ENCODE measurements around the gene CELSR2. TPM values are rescaled to one million over a fixed set of nuclear protein-coding genes. Genes with fewer than 3 reads are reported as not detected.
A peak's percentile ranks its signal among the peaks of the same experiment; 100 is the strongest.
"Not testable (repeated sequence)": the region's sequence is repeated elsewhere in the genome, so short reads cannot be mapped to it uniquely, and the experiment has no call there.

CELSR2 gene
- total RNA-seq, 2 experiments from 2014 or later, result 1.9 to 2.0 TPM

GRCh38 chr1:109283748-109284600 is 34.6 kb downstream of the CELSR2 start:
- peaks cover 4% of the 10 kb centered on the region for H3K36me3 Mint-ChIP-seq (ENCODE audit: low read depth)
- no peaks in the 10 kb centered on the region for H3K9me3 Mint-ChIP-seq (ENCODE audit: low read depth)
- CTCF ChIA-PET, result interaction anchor here (1.2 to 1.7 kb wide), 4 partner anchors 102 to 209 kb away, joined by 3 to 7 read pairs (median 4); no protein-coding TSS in a partner anchor

DNA sequence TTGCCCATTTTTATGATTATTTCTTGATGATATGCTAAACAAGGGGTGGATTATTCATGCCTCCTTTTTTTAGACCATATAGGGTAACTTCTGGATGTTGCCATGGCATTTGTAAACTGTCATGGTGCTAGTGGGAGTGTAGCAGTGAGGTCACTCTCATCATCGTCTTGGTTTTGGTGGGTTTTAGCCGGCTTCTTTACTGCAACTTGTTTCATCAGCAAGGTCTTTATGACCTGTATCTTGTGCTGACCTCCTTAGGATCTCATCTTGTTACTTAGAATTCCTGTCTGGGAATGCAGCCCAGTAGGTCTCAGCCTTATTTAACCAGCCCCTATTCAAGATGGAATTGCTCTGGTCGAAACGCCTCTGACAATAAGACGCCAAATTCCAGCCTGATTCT is 37.4 kb downstream of the CELSR2 start:
- intact Hi-C loops (cut with DNase I, micrococcal nuclease); POLR2A ChIA-PET; H3K27me3 Mint-ChIP-seq; DNase-seq; ATAC-seq; CTCF ChIA-PET; H3K36me3 Mint-ChIP-seq (ENCODE audit: low read depth); H3K27ac Mint-ChIP-seq; H3K9me3 Mint-ChIP-seq (ENCODE audit: low read depth); H3K4me3 Mint-ChIP-seq: not testable (repeated sequence)
- peaks cover 10% of the 10 kb centered on the region for H3K4me1 Mint-ChIP-seq

More at GRCh38 chr1:109283748-109284600, 34.6 kb downstream of the CELSR2 start:
- Mint-ChIP-seq H3K27ac (peak overlapping the region; percentile 90), H3K4me1 (peaks cover 11% of the 10 kb centered on the region), H3K4me3 (peak overlapping the region; percentile 86), H3K27me3 (peaks cover 5% of the 10 kb centered on the region)
- peak; percentile 28 for ATAC-seq
- intact Hi-C loops (cut with DNase I, micrococcal nuclease), result loop anchor here (1.0 to 5.0 kb wide), 11 partner anchors 21 to 750 kb away; partner anchors contain the start of genes CYB561D1 (in 2 of the 2), ATXN7L2 (in 1 of the 2), CELSR2 (in 1 of the 2) and PSMA5 (in 1 of the 2)
- POLR2A ChIA-PET, result interaction anchor here (1.1 kb wide), 1 partner anchor 88 kb away, joined by 6 read pairs; no protein-coding TSS in a partner anchor
- no peak for DNase-seq

GRCh38 chr1:109290137-109290536 is 40.8 kb downstream of the CELSR2 start:
- Mint-ChIP-seq H3K27ac (no peak overlapping the region), H3K9me3 (ENCODE audit: low read depth) (no peaks in the 10 kb centered on the region), H3K36me3 (ENCODE audit: low read depth) (no peaks in the 10 kb centered on the region), H3K4me3 (no peak overlapping the region), H3K27me3 (peaks cover 6% of the 10 kb centered on the region), H3K4me1 (no peaks in the 10 kb centered on the region)
- DNase-seq, result no peak
- ATAC-seq, result no peak
- POLR2A ChIA-PET, result no interaction called here
- CTCF ChIA-PET, result no interaction called here
- intact Hi-C loops (cut with DNase I, micrococcal nuclease), result no loop called here

GRCh38 chr1:109290998-109291397 is 41.7 kb downstream of the CELSR2 start:
- POLR2A ChIA-PET, result no interaction called here
- no peak for ATAC-seq

DNA sequence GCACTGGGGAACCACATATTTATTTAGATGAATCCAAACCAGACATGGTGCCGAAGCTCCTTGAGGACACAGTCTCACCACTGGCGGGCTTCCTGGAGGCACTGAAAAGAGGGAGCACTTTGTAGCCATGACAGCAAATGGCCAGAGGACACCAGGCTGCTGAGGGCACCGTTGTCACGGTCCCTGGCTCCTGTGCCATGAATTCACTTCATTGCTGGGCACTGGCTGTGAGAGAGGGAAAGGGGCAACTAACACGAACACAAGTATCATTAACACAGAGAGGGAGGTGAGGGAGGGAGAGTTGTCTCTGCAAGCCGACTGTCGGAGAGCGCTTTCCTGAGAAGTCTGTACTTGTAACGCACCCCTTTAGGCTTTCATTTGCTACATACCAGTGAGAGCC is 43.0 kb downstream of the CELSR2 start:
- POLR2A ChIA-PET, result no interaction called here
- intact Hi-C loops (cut with DNase I, micrococcal nuclease), result no loop called here

More at GRCh38 chr1:109290998-109291397, 41.7 kb downstream of the CELSR2 start:
- no peaks in the 10 kb centered on the region for H3K4me1 Mint-ChIP-seq
- intact Hi-C loops (cut with DNase I, micrococcal nuclease), result no loop called here
- H3K27ac Mint-ChIP-seq, result no peak overlapping the region
- no peaks in the 10 kb centered on the region for H3K9me3 Mint-ChIP-seq (ENCODE audit: low read depth)
- CTCF ChIA-PET, result no interaction called here
- H3K27me3 Mint-ChIP-seq, result peaks cover 10% of the 10 kb centered on the region
- H3K4me3 Mint-ChIP-seq, result no peak overlapping the region
- H3K36me3 Mint-ChIP-seq (ENCODE audit: low read depth), result no peaks in the 10 kb centered on the region
- no peak for DNase-seq

DNA sequence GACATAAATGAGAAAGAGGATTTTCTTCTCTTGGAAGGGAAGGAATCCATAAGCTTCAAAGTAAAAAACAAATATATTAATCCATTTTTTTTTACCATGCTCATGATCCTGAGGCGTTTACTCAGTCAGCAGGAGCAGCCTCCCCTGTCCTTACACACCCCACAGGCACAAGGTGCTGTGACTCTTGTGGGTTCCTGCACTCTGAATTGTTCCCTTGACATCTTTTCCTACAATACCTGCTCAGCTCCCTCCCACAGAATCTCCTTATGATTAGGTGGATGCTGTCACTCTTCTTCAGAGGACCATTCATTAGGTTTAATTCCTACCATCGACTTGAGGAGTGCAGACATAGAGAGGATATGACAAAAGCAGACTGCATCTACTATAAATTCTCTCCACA is 43.7 kb downstream of the CELSR2 start:
- Mint-ChIP-seq H3K9me3 (ENCODE audit: low read depth) (no peaks in the 10 kb centered on the region), H3K4me1 (no peaks in the 10 kb centered on the region), H3K27me3 (peaks cover 12% of the 10 kb centered on the region), H3K36me3 (ENCODE audit: low read depth) (no peaks in the 10 kb centered on the region), H3K27ac (no peak overlapping the region), H3K4me3 (no peak overlapping the region)
- intact Hi-C loops (cut with DNase I, micrococcal nuclease), result no loop called here
- ChIA-PET POLR2A (no interaction called here), CTCF (interaction anchor here (1.2 kb wide), 2 partner anchors 16 to 24 kb away, joined by 3 read pairs; no protein-coding TSS in a partner anchor)
- DNase-seq (no peak), ATAC-seq (no peak)

More for the DNA sequence above, 43.0 kb downstream of the CELSR2 start:
- ATAC-seq, result no peak
- no peak for DNase-seq
- Mint-ChIP-seq H3K4me1 (no peaks in the 10 kb centered on the region), H3K9me3 (ENCODE audit: low read depth) (no peaks in the 10 kb centered on the region), H3K27me3 (peaks cover 12% of the 10 kb centered on the region), H3K36me3 (ENCODE audit: low read depth) (no peaks in the 10 kb centered on the region), H3K4me3 (no peak overlapping the region), H3K27ac (no peak overlapping the region)
- CTCF ChIA-PET, result interaction anchor here (1.1 to 1.2 kb wide), 3 partner anchors 15 to 106 kb away, joined by 3 to 5 read pairs (median 3); no protein-coding TSS in a partner anchor

GRCh38 chr1:109294481-109294880 is 45.1 kb downstream of the CELSR2 start:
- POLR2A ChIA-PET, result no interaction called here
- ATAC-seq (no peak), DNase-seq (no peak)
- Mint-ChIP-seq H3K27ac (no peak overlapping the region), H3K9me3 (ENCODE audit: low read depth) (no peaks in the 10 kb centered on the region), H3K4me1 (no peaks in the 10 kb centered on the region), H3K4me3 (no peak overlapping the region), H3K27me3 (peaks cover 9% of the 10 kb centered on the region), H3K36me3 (ENCODE audit: low read depth) (no peaks in the 10 kb centered on the region)
- intact Hi-C loops (cut with DNase I, micrococcal nuclease), result no loop called here
- CTCF ChIA-PET, result interaction anchor here (1.5 kb wide), 1 partner anchor 104 kb away, joined by 4 read pairs; the partner anchor contains the start of gene SORT1

GRCh38 chr1:109295712-109296415 is 46.5 kb downstream of the CELSR2 start:
- H3K27ac Mint-ChIP-seq, result no peak overlapping the region
- no peak for ATAC-seq
- no peaks in the 10 kb centered on the region for H3K9me3 Mint-ChIP-seq (ENCODE audit: low read depth)
- peaks cover 9% of the 10 kb centered on the region for H3K27me3 Mint-ChIP-seq
- ChIA-PET POLR2A (no interaction called here), CTCF (interaction anchor here (0.9 to 1.5 kb wide), 4 partner anchors 13 to 107 kb away, joined by 3 to 4 read pairs (median 3); partner anchors contain the start of genes PSRC1 and SORT1)
- no peaks in the 10 kb centered on the region for H3K36me3 Mint-ChIP-seq (ENCODE audit: low read depth)
- no peaks in the 10 kb centered on the region for H3K4me1 Mint-ChIP-seq
- no peak for DNase-seq
- H3K4me3 Mint-ChIP-seq, result no peak overlapping the region
- intact Hi-C loops (cut with DNase I, micrococcal nuclease), result no loop called here

DNA sequence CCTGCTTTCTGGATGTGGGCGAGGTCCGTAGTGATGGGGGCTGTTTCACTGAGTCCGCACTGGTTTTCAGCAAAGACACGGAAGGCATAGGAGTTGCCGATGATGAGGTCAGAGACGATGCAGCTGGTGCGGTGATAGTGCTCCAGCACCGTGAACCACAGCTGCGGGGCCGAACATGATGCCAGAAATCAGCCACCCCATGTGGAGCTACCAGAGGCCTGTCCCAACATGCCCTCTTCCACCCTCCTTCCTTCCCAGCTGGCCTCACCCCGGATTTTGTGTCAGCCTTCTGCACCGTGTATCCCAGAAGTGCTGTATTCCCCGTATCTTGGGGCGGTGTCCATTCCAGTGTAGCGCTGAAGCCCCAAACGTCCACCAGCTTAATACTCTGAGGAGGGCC is 47.4 kb downstream of the CELSR2 start:
- no peaks in the 10 kb centered on the region for H3K4me1 Mint-ChIP-seq
- ChIA-PET CTCF (interaction anchor here (0.9 to 1.3 kb wide), 3 partner anchors 14 to 106 kb away, joined by 3 read pairs; partner anchors contain the start of gene PSRC1), POLR2A (no interaction called here)
- H3K27me3 Mint-ChIP-seq, result peaks cover 9% of the 10 kb centered on the region
- intact Hi-C loops (cut with DNase I, micrococcal nuclease), result no loop called here
- ATAC-seq (no peak), DNase-seq (no peak)
- no peaks in the 10 kb centered on the region for H3K36me3 Mint-ChIP-seq (ENCODE audit: low read depth)
- H3K4me3 Mint-ChIP-seq, result no peak overlapping the region
- H3K27ac Mint-ChIP-seq, result no peak overlapping the region
- H3K9me3 Mint-ChIP-seq (ENCODE audit: low read depth), result no peaks in the 10 kb centered on the region

DNA sequence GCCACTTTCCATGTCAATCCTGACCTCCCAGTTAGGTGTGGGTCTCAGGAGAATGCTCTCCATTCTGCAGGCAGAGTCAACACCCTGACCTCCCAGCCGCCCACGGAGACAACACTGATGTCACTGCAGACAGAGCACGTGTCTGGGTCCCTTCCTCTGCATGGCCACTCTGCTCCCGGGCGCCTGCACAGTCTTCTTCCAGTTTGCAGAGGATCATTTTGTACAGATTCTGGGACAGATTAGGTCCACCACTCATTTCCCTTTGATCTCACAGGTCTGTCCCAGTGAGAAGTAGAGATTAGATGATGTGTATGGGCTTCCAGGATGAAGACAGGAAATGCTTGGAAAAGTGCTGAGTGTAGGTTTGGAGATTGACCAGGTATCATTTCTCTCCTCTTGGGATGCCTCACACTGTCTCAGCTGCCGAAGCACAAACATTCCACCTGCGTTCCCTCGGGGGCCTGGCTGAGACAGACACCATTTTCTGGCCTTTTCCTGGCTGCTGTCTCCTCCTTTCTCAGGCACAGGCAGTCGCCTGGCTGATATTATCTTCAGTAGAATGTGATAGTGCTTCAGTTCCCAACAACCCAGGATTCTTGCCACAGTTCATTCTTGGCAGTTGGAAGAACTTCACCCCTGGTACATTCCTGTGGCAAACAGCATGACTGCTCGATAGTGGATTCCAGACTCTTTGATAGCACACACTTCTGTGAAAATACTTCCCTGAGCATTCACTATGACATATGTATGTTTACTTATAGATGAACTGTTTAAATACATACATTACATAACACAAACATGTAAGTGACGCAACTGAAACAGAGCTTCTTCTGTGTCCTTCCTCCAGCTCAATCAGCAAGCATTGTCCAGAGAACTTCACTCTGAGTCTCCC is 49.6 kb downstream of the CELSR2 start:
- intact Hi-C loops (cut with DNase I, micrococcal nuclease), result no loop called here
- Mint-ChIP-seq H3K4me3 (no peak overlapping the region), H3K27me3 (peaks cover 8% of the 10 kb centered on the region), H3K36me3 (ENCODE audit: low read depth) (no peaks in the 10 kb centered on the region), H3K27ac (no peak overlapping the region), H3K9me3 (ENCODE audit: low read depth) (no peaks in the 10 kb centered on the region), H3K4me1 (no peaks in the 10 kb centered on the region)
- ATAC-seq (no peak), DNase-seq (peak; percentile 60)
- ChIA-PET CTCF (no interaction called here), POLR2A (no interaction called here)
